Measurements from ENCODE around the gene PPFIA2.

PPFIA2 gene

DNA sequence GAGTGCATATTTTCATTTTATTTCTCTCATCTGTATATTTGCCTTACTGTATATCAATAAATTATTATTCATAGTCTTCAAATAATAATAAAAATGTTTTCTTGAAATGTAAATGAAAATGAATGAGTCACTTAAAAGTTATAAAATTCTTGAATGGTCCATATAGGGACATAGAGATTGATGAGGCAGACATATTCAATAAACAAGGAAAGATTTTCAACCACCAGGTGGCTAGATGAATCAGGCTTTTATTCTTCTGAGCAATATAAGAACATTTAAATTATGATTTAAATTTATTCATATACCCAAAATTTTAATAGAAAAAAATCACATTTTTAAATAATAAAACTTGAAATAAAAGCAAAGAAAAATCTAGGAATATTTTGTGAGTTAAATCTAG is 431.7 kb downstream of the PPFIA2 start:
- H3K18ac ChIP-seq (ENCODE audit: low read depth in 1 of 2, low read length in 2 of 2): no peak overlapping the region
- no peak overlapping the region for H3K4ac ChIP-seq (ENCODE audit: low read depth in 1 of 2, low read length in 2 of 2)
- H3K4me1 ChIP-seq (ENCODE audit: control insufficient read depth, insufficient read depth, low read depth, low read length): no peaks in the 10 kb centered on the region
- H2BK5ac ChIP-seq (ENCODE audit: low read depth, low read length, poor library complexity, severe bottlenecking): no peak overlapping the region
- DNase-seq: no peak
- no peaks in the 10 kb centered on the region for H3K27me3 ChIP-seq (ENCODE audit: control insufficient read depth in 1 of 2, insufficient read depth in 1 of 2, low read length in 2 of 2)
- H3K79me1 ChIP-seq (replicated peaks; ENCODE audit: low read length, poor library complexity, severe bottlenecking): no peaks in the 10 kb centered on the region
- H2AFZ ChIP-seq (ENCODE audit: low read depth, low read length): no peak overlapping the region
- no peaks in the 10 kb centered on the region for H3K36me3 ChIP-seq (ENCODE audit: control insufficient read depth in 1 of 2, insufficient read depth in 2 of 2, low read depth in 1 of 2, low read length in 2 of 2)
- no peak overlapping the region for H4K8ac ChIP-seq (ENCODE audit: low read length)
- no peak overlapping the region for H3K14ac ChIP-seq (ENCODE audit: low read length in 2 of 2)
- no peak overlapping the region for H3K23ac ChIP-seq (ENCODE audit: low read length in 2 of 2)
- H2BK15ac ChIP-seq (ENCODE audit: low read depth, poor library complexity, severe bottlenecking): no peak overlapping the region
- no peak overlapping the region for H2BK12ac ChIP-seq (ENCODE audit: low read length in 2 of 2)
- H3K9ac ChIP-seq (ENCODE audit: low read length): no peak overlapping the region
- no peak overlapping the region for H3K4me2 ChIP-seq (ENCODE audit: low read length, poor library complexity, severe bottlenecking)
- H3K4me3 ChIP-seq (ENCODE audit: insufficient read depth in 1 of 2, low read depth in 1 of 2, low read length in 2 of 2): no peak overlapping the region
- no peak overlapping the region for H2AK5ac ChIP-seq (ENCODE audit: low read length, severe bottlenecking)
- H3K27ac ChIP-seq (ENCODE audit: low read length, poor library complexity, severe bottlenecking): no peak overlapping the region
- no peaks in the 10 kb centered on the region for H3K9me3 ChIP-seq (ENCODE audit: control insufficient read depth, low read length)
- no peak overlapping the region for H2BK120ac ChIP-seq (ENCODE audit: low read depth, low read length)
- no peak overlapping the region for H4K91ac ChIP-seq (ENCODE audit: low read length)

DNA sequence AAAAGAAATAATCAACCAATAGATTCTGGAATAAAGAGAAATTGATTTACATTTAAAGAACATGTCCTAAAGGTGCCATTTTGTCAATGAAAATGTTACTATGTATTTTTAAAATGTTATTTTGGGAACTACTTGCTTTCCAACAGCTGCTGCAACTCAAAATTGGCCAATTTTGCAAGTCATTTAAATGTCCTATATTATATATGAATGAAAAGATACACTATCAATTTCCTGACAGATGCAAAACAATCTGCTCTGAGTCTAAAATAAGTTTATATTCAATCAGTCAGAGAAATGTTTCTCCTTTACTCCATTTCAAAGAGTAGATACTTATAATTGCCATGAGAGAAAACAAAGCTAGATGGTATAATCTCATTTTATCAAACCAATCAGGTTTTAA is 434.1 kb downstream of the PPFIA2 start:
- H2BK15ac ChIP-seq (ENCODE audit: low read depth, poor library complexity, severe bottlenecking): no peak overlapping the region

DNA sequence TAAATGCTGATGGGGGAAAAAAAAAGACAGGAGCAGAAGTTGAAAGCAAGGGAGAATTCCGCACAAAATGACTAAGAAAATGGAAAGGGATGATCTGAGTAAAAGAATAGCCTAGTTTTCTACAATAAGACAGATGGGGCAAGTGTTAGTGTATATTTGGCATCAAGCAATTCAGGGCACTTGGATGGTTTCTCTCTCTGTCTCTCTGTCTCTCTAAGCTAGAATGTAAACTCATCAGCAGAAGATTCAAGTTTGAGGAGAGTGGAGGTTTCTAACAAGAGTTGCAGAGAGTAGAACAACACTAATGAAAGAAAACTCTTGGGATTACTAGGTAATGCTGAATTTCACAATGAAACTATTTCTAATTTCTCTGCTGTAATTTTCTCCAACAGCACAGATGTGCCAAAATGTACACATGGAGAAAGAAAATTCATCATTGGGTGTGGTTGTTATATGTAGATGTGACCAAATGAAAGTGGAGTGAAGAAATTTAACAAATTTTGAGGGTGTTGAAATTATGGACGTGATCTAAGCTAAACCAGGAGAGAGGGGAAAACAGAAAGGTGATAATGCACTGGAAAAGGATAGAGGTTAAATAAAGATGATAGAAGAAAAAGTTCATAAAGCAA is 444.1 kb downstream of the PPFIA2 start:
- no peaks in the 10 kb centered on the region for H3K36me3 ChIP-seq (ENCODE audit: control insufficient read depth in 1 of 2, insufficient read depth in 2 of 2, low read depth in 1 of 2, low read length in 2 of 2)

More for the DNA sequence above, 434.1 kb downstream of the PPFIA2 start:
- no peak overlapping the region for H3K23ac ChIP-seq (ENCODE audit: low read length in 2 of 2)
- no peak overlapping the region for H3K14ac ChIP-seq (ENCODE audit: low read length in 2 of 2)
- H4K91ac ChIP-seq (ENCODE audit: low read length): no peak overlapping the region
- H2BK120ac ChIP-seq (ENCODE audit: low read depth, low read length): no peak overlapping the region
- H2AFZ ChIP-seq (ENCODE audit: low read depth, low read length): no peak overlapping the region
- H3K27ac ChIP-seq (ENCODE audit: low read length, poor library complexity, severe bottlenecking): no peak overlapping the region
- no peaks in the 10 kb centered on the region for H3K9me3 ChIP-seq (ENCODE audit: control insufficient read depth, low read length)
- H3K9ac ChIP-seq (ENCODE audit: low read length): no peak overlapping the region
- no peak overlapping the region for H3K4ac ChIP-seq (ENCODE audit: low read depth in 1 of 2, low read length in 2 of 2)
- no peak overlapping the region for H3K4me2 ChIP-seq (ENCODE audit: low read length, poor library complexity, severe bottlenecking)
- H3K36me3 ChIP-seq (ENCODE audit: control insufficient read depth in 1 of 2, insufficient read depth in 2 of 2, low read depth in 1 of 2, low read length in 2 of 2): no peaks in the 10 kb centered on the region
- H3K4me3 ChIP-seq (ENCODE audit: insufficient read depth in 1 of 2, low read depth in 1 of 2, low read length in 2 of 2): no peak overlapping the region
- no peak overlapping the region for H4K8ac ChIP-seq (ENCODE audit: low read length)
- H3K18ac ChIP-seq (ENCODE audit: low read depth in 1 of 2, low read length in 2 of 2): no peak overlapping the region
- H2AK5ac ChIP-seq (ENCODE audit: low read length, severe bottlenecking): no peak overlapping the region
- no peak overlapping the region for H2BK12ac ChIP-seq (ENCODE audit: low read length in 2 of 2)
- no peaks in the 10 kb centered on the region for H3K27me3 ChIP-seq (ENCODE audit: control insufficient read depth in 1 of 2, insufficient read depth in 1 of 2, low read length in 2 of 2)
- H3K79me1 ChIP-seq (replicated peaks; ENCODE audit: low read length, poor library complexity, severe bottlenecking): no peaks in the 10 kb centered on the region
- no peaks in the 10 kb centered on the region for H3K4me1 ChIP-seq (ENCODE audit: control insufficient read depth, insufficient read depth, low read depth, low read length)
- no peak overlapping the region for H2BK5ac ChIP-seq (ENCODE audit: low read depth, low read length, poor library complexity, severe bottlenecking)
- no peak for DNase-seq

DNA sequence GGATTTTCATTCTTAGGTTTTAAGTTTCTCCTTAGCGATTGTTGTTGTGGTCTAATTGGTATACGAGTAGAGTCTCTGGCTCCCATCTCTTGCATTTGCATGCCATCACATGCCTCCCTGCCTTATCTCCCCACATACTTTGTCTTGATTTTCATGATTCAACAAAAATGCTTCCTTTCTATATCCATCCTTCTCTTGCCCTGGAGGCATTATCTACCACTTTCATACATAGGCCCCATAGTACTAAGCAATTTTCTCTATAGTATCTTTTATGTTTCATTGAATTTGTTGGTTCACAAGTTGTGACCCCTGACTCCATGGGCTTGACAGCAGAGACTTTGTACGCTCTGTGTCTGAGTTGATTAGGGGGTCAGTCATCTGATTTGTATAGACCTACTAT is 455.2 kb downstream of the PPFIA2 start:
- 88% methylated on average over 3 of the region's 3 CpGs for WGBS
- Histone ChIP-seq H4K91ac (ENCODE audit: low read length) (no peak overlapping the region), H3K9ac (ENCODE audit: low read length) (no peak overlapping the region), H3K9me3 (ENCODE audit: control insufficient read depth, low read length) (no peaks in the 10 kb centered on the region), H2BK15ac (ENCODE audit: low read depth, poor library complexity, severe bottlenecking) (no peak overlapping the region), H3K36me3 (ENCODE audit: control insufficient read depth in 1 of 2, insufficient read depth in 2 of 2, low read depth in 1 of 2, low read length in 2 of 2) (no peaks in the 10 kb centered on the region), H3K4me1 (ENCODE audit: control insufficient read depth, insufficient read depth, low read depth, low read length) (no peaks in the 10 kb centered on the region), H2BK5ac (ENCODE audit: low read depth, low read length, poor library complexity, severe bottlenecking) (no peak overlapping the region), H4K8ac (ENCODE audit: low read length) (no peak overlapping the region), H3K4me3 (ENCODE audit: insufficient read depth in 1 of 2, low read depth in 1 of 2, low read length in 2 of 2) (no peak overlapping the region), H3K4ac (ENCODE audit: low read depth in 1 of 2, low read length in 2 of 2) (no peak overlapping the region), H2AFZ (ENCODE audit: low read depth, low read length) (no peak overlapping the region), H3K4me2 (ENCODE audit: low read length, poor library complexity, severe bottlenecking) (no peak overlapping the region), H3K27ac (ENCODE audit: low read length, poor library complexity, severe bottlenecking) (no peak overlapping the region), H2AK5ac (ENCODE audit: low read length, severe bottlenecking) (no peak overlapping the region), H2BK12ac (ENCODE audit: low read length in 2 of 2) (no peak overlapping the region), H3K27me3 (ENCODE audit: control insufficient read depth in 1 of 2, insufficient read depth in 1 of 2, low read length in 2 of 2) (no peaks in the 10 kb centered on the region), H3K14ac (ENCODE audit: low read length in 2 of 2) (no peak overlapping the region), H2BK120ac (ENCODE audit: low read depth, low read length) (no peak overlapping the region), H3K18ac (ENCODE audit: low read depth in 1 of 2, low read length in 2 of 2) (no peak overlapping the region), H3K79me1 (replicated peaks; ENCODE audit: low read length, poor library complexity, severe bottlenecking) (no peaks in the 10 kb centered on the region), H3K23ac (ENCODE audit: low read length in 2 of 2) (no peak overlapping the region)
- DNase-seq: no peak

More for the DNA sequence above, 444.1 kb downstream of the PPFIA2 start:
- 71% methylated on average over 2 of the region's 2 CpGs for WGBS
- no peak overlapping the region for H2AK5ac ChIP-seq (ENCODE audit: low read length, severe bottlenecking)
- no peaks in the 10 kb centered on the region for H3K27me3 ChIP-seq (ENCODE audit: control insufficient read depth in 1 of 2, insufficient read depth in 1 of 2, low read length in 2 of 2)
- H3K23ac ChIP-seq (ENCODE audit: low read length in 2 of 2): no peak overlapping the region
- H2BK120ac ChIP-seq (ENCODE audit: low read depth, low read length): no peak overlapping the region
- H3K4me3 ChIP-seq (ENCODE audit: insufficient read depth in 1 of 2, low read depth in 1 of 2, low read length in 2 of 2): no peak overlapping the region
- H3K4ac ChIP-seq (ENCODE audit: low read depth in 1 of 2, low read length in 2 of 2): no peak overlapping the region
- no peak overlapping the region for H2BK5ac ChIP-seq (ENCODE audit: low read depth, low read length, poor library complexity, severe bottlenecking)
- no peak overlapping the region for H3K14ac ChIP-seq (ENCODE audit: low read length in 2 of 2)
- H2AFZ ChIP-seq (ENCODE audit: low read depth, low read length): no peak overlapping the region
- no peak overlapping the region for H4K8ac ChIP-seq (ENCODE audit: low read length)
- no peak overlapping the region for H3K4me2 ChIP-seq (ENCODE audit: low read length, poor library complexity, severe bottlenecking)
- H3K9me3 ChIP-seq (ENCODE audit: control insufficient read depth, low read length): no peaks in the 10 kb centered on the region
- no peaks in the 10 kb centered on the region for H3K4me1 ChIP-seq (ENCODE audit: control insufficient read depth, insufficient read depth, low read depth, low read length)
- no peaks in the 10 kb centered on the region for H3K79me1 ChIP-seq (replicated peaks; ENCODE audit: low read length, poor library complexity, severe bottlenecking)
- H3K27ac ChIP-seq (ENCODE audit: low read length, poor library complexity, severe bottlenecking): no peak overlapping the region
- H2BK15ac ChIP-seq (ENCODE audit: low read depth, poor library complexity, severe bottlenecking): no peak overlapping the region
- no peak overlapping the region for H4K91ac ChIP-seq (ENCODE audit: low read length)
- no peak overlapping the region for H2BK12ac ChIP-seq (ENCODE audit: low read length in 2 of 2)
- H3K9ac ChIP-seq (ENCODE audit: low read length): no peak overlapping the region
- no peak overlapping the region for H3K18ac ChIP-seq (ENCODE audit: low read depth in 1 of 2, low read length in 2 of 2)
- no peak for DNase-seq
